22Rv1 (cell line): ENCODE data around the gene PTGES.
A peak's percentile ranks its signal among the peaks of the same experiment; 100 is the strongest.

ENCODE experiments used
- H3K27ac ChIP-seq: fragments of 450-650 bp; 2 replicates; pipeline ENCODE4 v1.5.1; 2017
- CTCF ChIP-seq: fragments of 450-650 bp; IDR thresholded peaks from 2 replicates; pipeline ENCODE4 v1.5.1; 2017; ENCODE audit warnings: mild to moderate bottlenecking
- ZFX ChIP-seq: fragments of 450-650 bp; IDR thresholded peaks from 2 replicates; pipeline ENCODE4 v1.6.1; 2017; ENCODE audit warnings: antibody characterized with exemption, borderline replicate concordance

Gene PTGES

GRCh38 chr9:129737479-129738274 lies 15.2 kb downstream of the PTGES start:
- TF ChIP-seq CTCF (peak; percentile 93), ZFX (no peak)
- no peak overlapping the region for H3K27ac ChIP-seq

GRCh38 chr9:129736334-129736733 lies 16.5 kb downstream of the PTGES start:
- TF ChIP-seq CTCF (no peak), ZFX (no peak)
- H3K27ac ChIP-seq = no peak overlapping the region

GRCh38 chr9:129735546-129735945 lies 17.3 kb downstream of the PTGES start:
- no peak for TF ChIP-seq CTCF
- TF ChIP-seq ZFX = no peak
- no peak overlapping the region for H3K27ac ChIP-seq

- TF ChIP-seq ZFX = no peak
- TF ChIP-seq CTCF = no peak
- no peak overlapping the region for H3K27ac ChIP-seq
These were observed 19.2 kb downstream of the PTGES start for GRCh38 chr9:129733632-129733953.

- TF ChIP-seq CTCF (no peak), ZFX (no peak)
- H3K27ac ChIP-seq = no peak overlapping the region
These were observed 19.8 kb downstream of the PTGES start for GRCh38 chr9:129732946-129733631.

GRCh38 chr9:129732100-129732499 lies 20.7 kb downstream of the PTGES start:
- no peak for TF ChIP-seq ZFX
- no peak for TF ChIP-seq CTCF
- H3K27ac ChIP-seq = no peak overlapping the region

- no peak overlapping the region for H3K27ac ChIP-seq
- TF ChIP-seq ZFX (no peak), CTCF (no peak)
These were observed 21.3 kb downstream of the PTGES start for GRCh38 chr9:129731477-129732085.
